ENCODE data around the gene MSI2.

Gene MSI2

DNA sequence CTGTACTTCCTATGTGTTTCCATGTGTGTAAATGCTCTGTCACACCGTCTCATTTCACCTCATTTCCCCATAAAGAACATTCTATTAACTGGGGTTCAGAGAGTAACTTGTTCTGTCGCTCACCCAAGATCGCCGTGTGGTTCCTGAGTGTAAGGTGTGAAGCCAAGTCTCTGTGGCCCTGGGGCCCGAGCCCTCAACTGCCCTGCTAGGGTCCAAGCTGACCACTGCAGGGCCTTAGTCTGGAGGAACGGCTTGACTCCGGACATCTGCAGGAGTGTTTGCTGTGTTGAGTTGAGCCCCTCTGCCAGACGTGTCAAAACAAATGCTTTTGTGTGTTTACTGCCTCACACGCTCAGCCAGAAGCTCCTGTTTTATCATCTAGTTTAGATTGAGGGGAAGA lies 244.7 kb downstream of the MSI2 start:
- peaks cover 28% of the 10 kb centered on the region for H3K79me2 ChIP-seq (ENCODE audit: control insufficient read depth, low read length)

DNA sequence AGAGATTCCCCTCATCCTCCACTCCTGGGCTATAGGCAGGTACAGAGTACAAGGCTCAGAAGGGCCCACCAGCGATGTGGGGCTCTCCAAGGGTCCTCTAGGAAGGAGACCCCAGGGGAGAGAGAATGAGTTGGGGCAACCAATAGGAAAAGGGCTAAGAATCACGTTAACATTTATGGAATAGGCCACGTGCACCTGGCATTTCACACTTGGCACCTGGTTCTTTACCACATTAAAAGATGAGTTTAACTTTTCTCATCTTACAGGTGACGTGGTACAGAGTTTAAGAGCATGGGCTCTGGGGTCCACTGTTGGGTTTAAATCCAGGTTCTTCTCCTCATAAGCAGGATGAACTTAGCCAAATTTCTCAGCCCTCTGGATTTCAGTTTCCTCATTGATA lies 245.7 kb downstream of the MSI2 start:
- Histone ChIP-seq H3K79me2 (ENCODE audit: control insufficient read depth, low read length) (peaks cover 32% of the 10 kb centered on the region), H3K4me2 (ENCODE audit: low read length) (no peak overlapping the region), H4K20me1 (ENCODE audit: control insufficient read depth, insufficient read depth, low read depth, low read length) (no peaks in the 10 kb centered on the region), H3K4me1 (ENCODE audit: control insufficient read depth, low read length) (peaks cover 19% of the 10 kb centered on the region), H3K27me3 (ENCODE audit: control insufficient read depth, low read length) (no peaks in the 10 kb centered on the region), H3F3A (ENCODE audit: control insufficient read depth, insufficient read depth) (0 out of 2 replicates have a peak, but pooled peaks cover 4% of the 10 kb centered on the region), H3K9me3 (ENCODE audit: control insufficient read depth, insufficient read depth, low read length) (no peaks in the 10 kb centered on the region), H3K36me3 (ENCODE audit: control insufficient read depth, low read length) (no peaks in the 10 kb centered on the region), H3K27ac (ENCODE audit: low read depth, low read length) (no peak overlapping the region), H3K9me2 (replicated peaks; ENCODE audit: control insufficient read depth, low read length) (no peaks in the 10 kb centered on the region), H3K4me3 (ENCODE audit: low read length) (no peak overlapping the region)
- TF ChIP-seq, protein P1, sequence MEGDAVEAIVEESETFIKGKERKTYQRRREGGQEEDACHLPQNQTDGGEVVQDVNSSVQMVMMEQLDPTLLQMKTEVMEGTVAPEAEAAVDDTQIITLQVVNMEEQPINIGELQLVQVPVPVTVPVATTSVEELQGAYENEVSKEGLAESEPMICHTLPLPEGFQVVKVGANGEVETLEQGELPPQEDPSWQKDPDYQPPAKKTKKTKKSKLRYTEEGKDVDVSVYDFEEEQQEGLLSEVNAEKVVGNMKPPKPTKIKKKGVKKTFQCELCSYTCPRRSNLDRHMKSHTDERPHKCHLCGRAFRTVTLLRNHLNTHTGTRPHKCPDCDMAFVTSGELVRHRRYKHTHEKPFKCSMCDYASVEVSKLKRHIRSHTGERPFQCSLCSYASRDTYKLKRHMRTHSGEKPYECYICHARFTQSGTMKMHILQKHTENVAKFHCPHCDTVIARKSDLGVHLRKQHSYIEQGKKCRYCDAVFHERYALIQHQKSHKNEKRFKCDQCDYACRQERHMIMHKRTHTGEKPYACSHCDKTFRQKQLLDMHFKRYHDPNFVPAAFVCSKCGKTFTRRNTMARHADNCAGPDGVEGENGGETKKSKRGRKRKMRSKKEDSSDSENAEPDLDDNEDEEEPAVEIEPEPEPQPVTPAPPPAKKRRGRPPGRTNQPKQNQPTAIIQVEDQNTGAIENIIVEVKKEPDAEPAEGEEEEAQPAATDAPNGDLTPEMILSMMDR (IDR thresholded peaks at IDR 0.05; ENCODE audit: low read depth, low read length, poor library complexity, severe bottlenecking), result no peak
- TF ChIP-seq EZH2phosphoT487 (IDR thresholded peaks at IDR 0.05; ENCODE audit: borderline replicate concordance, low read length), result no peak

More for the DNA sequence above, 244.7 kb downstream of the MSI2 start:
- Histone ChIP-seq H3K27ac (ENCODE audit: low read depth, low read length) (no peak overlapping the region), H3K4me2 (ENCODE audit: low read length) (no peak overlapping the region), H3K4me1 (ENCODE audit: control insufficient read depth, low read length) (peaks cover 14% of the 10 kb centered on the region), H3K9me2 (replicated peaks; ENCODE audit: control insufficient read depth, low read length) (no peaks in the 10 kb centered on the region), H3K9me3 (ENCODE audit: control insufficient read depth, insufficient read depth, low read length) (no peaks in the 10 kb centered on the region), H3K27me3 (ENCODE audit: control insufficient read depth, low read length) (no peaks in the 10 kb centered on the region), H3F3A (ENCODE audit: control insufficient read depth, insufficient read depth) (0 out of 2 replicates have a peak, but pooled peaks cover 3% of the 10 kb centered on the region), H3K36me3 (ENCODE audit: control insufficient read depth, low read length) (no peaks in the 10 kb centered on the region), H3K4me3 (ENCODE audit: low read length) (no peak overlapping the region), H4K20me1 (ENCODE audit: control insufficient read depth, insufficient read depth, low read depth, low read length) (no peaks in the 10 kb centered on the region)
- TF ChIP-seq, protein P1 (IDR thresholded peaks at IDR 0.05; ENCODE audit: low read depth, low read length, poor library complexity, severe bottlenecking), result no peak
- TF ChIP-seq EZH2phosphoT487 (IDR thresholded peaks at IDR 0.05; ENCODE audit: borderline replicate concordance, low read length), result no peak

DNA sequence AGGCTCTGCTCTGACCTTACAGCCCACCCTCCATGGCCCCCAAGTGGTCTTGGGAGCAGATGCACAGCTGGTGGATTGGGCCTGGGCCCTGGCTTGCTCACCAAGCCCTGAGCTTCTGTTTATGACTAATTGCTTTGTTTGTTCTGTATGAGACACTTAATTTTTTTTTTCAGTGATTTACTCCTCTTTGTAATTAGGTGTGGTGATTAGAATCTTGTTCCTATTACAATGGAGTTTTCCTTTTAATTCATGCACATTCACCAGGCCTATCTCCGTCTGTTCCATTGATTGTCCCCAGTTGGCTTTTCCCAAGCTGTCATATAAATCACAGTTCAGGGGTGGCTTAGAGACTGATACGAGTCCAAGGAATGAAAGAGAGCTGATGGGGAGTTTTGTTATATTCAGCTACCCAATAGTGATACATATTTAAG lies 246.5 kb downstream of the MSI2 start:
- H3K79me2 ChIP-seq (ENCODE audit: control insufficient read depth, low read length), result peaks cover 39% of the 10 kb centered on the region
- peaks cover 25% of the 10 kb centered on the region for H3K4me1 ChIP-seq (ENCODE audit: control insufficient read depth, low read length)
- TF ChIP-seq, protein P1 (IDR thresholded peaks at IDR 0.05; ENCODE audit: low read depth, low read length, poor library complexity, severe bottlenecking), result no peak
- no peak for TF ChIP-seq EZH2phosphoT487 (IDR thresholded peaks at IDR 0.05; ENCODE audit: borderline replicate concordance, low read length)
- H3K36me3 ChIP-seq (ENCODE audit: control insufficient read depth, low read length), result no peaks in the 10 kb centered on the region
- H3K9me3 ChIP-seq (ENCODE audit: control insufficient read depth, insufficient read depth, low read length), result no peaks in the 10 kb centered on the region
- H3F3A ChIP-seq (ENCODE audit: control insufficient read depth, insufficient read depth), result 0 out of 2 replicates have a peak, but pooled peaks cover 4% of the 10 kb centered on the region
- H3K27me3 ChIP-seq (ENCODE audit: control insufficient read depth, low read length), result no peaks in the 10 kb centered on the region
- no peak overlapping the region for H3K4me3 ChIP-seq (ENCODE audit: low read length)
- H3K4me2 ChIP-seq (ENCODE audit: low read length), result no peak overlapping the region
- no peaks in the 10 kb centered on the region for H3K9me2 ChIP-seq (replicated peaks; ENCODE audit: control insufficient read depth, low read length)
- H3K27ac ChIP-seq (ENCODE audit: low read depth, low read length), result no peak overlapping the region
- H4K20me1 ChIP-seq (ENCODE audit: control insufficient read depth, insufficient read depth, low read depth, low read length), result no peaks in the 10 kb centered on the region

All from DOHH2 (cell line).